Gastroesophageal sphincter (tissue), 3 donors: ENCODE measurements around the gene NAALADL2.

Experiments used
- EP300 ChIP-seq: sonication (generic); formaldehyde crosslinking; IDR thresholded peaks from one replicate; pipeline ENCODE4 v1.6.1; 2017; ENCODE audit warnings: antibody characterized with exemption, mild to moderate bottlenecking
- POLR2AphosphoS5 ChIP-seq: sonication (generic); formaldehyde crosslinking; IDR thresholded peaks from one replicate; pipeline ENCODE4 v1.6.1; 2017; ENCODE audit warnings: antibody characterized with exemption
- TF ChIP-seq, protein P1 (sequence below), 4 experiments: fragments of 200-600 bp in 2 of 4; fragments of 450-650 bp in 2 of 4; sonication (generic) in 1 of 4; IDR thresholded peaks; one replicate each; pipeline ENCODE4 v1.5.1; 2017 to 2019; ENCODE audit warnings: antibody characterized with exemption in 4 of 4, mild to moderate bottlenecking in 2 of 4, moderate library complexity in 2 of 4

DNA sequence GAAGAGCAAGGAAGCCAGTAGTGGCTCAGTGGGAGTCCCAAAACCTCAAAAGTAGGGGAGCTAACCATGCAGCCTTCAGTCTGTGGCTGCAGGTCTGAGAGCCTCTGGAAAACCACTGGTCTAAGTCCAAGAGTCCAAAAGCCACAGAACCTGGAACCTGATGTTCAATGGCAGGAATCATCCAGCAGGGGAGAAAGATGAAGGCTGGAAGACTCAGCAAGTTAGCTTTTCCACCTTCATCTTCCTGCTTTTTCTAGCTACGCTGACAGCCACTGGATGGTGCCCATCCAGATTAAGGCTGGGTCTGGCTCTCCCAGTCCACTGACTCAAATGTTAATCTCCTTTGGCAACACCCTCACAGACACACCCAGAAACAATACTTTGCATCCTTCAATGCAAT, 626.3 kb downstream of the NAALADL2 start:
- TF ChIP-seq, protein P1, sequence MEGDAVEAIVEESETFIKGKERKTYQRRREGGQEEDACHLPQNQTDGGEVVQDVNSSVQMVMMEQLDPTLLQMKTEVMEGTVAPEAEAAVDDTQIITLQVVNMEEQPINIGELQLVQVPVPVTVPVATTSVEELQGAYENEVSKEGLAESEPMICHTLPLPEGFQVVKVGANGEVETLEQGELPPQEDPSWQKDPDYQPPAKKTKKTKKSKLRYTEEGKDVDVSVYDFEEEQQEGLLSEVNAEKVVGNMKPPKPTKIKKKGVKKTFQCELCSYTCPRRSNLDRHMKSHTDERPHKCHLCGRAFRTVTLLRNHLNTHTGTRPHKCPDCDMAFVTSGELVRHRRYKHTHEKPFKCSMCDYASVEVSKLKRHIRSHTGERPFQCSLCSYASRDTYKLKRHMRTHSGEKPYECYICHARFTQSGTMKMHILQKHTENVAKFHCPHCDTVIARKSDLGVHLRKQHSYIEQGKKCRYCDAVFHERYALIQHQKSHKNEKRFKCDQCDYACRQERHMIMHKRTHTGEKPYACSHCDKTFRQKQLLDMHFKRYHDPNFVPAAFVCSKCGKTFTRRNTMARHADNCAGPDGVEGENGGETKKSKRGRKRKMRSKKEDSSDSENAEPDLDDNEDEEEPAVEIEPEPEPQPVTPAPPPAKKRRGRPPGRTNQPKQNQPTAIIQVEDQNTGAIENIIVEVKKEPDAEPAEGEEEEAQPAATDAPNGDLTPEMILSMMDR (IDR thresholded peaks at IDR 0.05), result no peak
- TF ChIP-seq EP300, result no peak
- no peak for TF ChIP-seq POLR2AphosphoS5
